GM23248 (cell line): Measurements from ENCODE around the gene PSMF1.

Source experiments
- EZH2 ChIP-seq: fragments of 200-600 bp; sonication (generic); IDR thresholded peaks from 2 replicates; pipeline ENCODE4 v1.6.1; 2018; ENCODE audit warnings: antibody characterized with exemption, mild to moderate bottlenecking; ENCODE audit not compliant: insufficient read depth, poor library complexity, severe bottlenecking
- EZH2phosphoT487 ChIP-seq: fragments of 200-600 bp; sonication (generic); IDR thresholded peaks from 2 replicates; pipeline ENCODE4 v1.6.1; 2018; ENCODE audit warnings: antibody characterized with exemption, moderate library complexity, mild to moderate bottlenecking, low read depth; ENCODE audit not compliant: insufficient read depth

- no peak for TF ChIP-seq EZH2
- no peak for TF ChIP-seq EZH2phosphoT487
These were observed 96.4 kb downstream of the PSMF1 start for GRCh38 chr20:1214838-1215261.
